GM21825 (cell line): ENCODE results near the gene SLC2A9.
A peak's percentile ranks its signal among the peaks of the same experiment; 100 is the strongest.

ENCODE experiments used
- ATAC-seq: cut with Tn5 transposase; IDR thresholded peaks from one replicate; pipeline ENCODE4 v1.9.1; 2021; ENCODE audit warnings: mild to moderate bottlenecking, moderate library complexity; ENCODE audit not compliant: unreplicated experiment

Gene SLC2A9

DNA sequence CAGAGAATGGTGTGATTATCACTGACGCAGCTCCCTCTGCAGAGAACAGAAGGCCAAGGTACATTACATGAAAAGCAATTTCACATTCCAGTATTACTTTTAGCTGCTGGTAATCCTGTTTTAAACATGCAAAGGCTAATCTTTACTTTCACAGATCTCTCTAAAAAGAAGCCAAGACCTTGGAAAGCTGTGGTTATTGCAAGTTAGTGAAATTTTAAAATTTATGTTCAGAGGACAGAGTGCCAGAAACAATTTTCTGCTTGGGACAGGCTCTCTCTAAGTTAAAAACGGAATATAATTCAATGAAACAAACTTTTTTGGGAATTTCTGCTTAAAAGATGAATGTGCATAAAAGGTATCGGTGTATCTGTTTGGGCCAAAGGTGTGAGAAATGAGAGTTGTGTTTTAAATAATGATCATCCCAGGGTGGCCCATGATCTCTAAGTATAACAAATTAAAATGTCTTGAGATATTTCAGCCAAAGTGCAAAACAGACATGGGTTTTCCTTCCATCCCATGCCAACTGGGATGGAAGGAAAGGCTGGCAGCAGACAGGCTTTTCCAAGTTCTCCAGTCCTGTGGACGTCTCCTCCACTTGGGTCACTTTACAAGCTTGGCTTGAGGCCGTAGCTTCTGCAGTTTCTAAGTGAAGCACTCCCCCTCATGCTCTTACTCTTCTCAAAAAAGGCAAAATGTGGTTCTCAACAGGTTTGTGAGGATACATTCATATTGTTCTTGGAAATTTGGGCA is 121.8 kb downstream of the SLC2A9 start:
- ATAC-seq = no peak

- ATAC-seq = no peak
Measured at GRCh38 chr4:9898596-9899305, 122.5 kb downstream of the SLC2A9 start.

DNA sequence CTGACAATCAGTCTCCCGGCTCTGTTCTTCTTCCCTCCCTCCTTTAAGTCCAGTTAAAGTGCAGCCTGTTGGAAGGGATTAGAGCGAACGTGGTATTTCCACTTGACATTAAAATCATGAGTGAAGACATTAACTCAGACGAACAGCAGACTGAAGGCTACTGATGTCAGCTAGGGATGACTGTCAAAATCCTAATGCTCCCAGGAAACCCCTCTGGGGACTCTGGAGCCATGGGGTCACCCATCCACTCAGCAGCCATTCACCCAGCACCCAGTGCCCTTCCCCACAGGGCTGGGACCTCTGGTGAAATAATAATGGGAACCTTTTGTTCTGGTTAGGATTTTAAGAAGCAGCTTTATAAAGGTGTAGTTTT is 126.0 kb downstream of the SLC2A9 start:
- no peak for ATAC-seq

GRCh38 chr4:9894644-9895332 is 126.5 kb downstream of the SLC2A9 start:
- no peak for ATAC-seq

- ATAC-seq = no peak
Measured at GRCh38 chr4:9893329-9894108, 127.8 kb downstream of the SLC2A9 start.

DNA sequence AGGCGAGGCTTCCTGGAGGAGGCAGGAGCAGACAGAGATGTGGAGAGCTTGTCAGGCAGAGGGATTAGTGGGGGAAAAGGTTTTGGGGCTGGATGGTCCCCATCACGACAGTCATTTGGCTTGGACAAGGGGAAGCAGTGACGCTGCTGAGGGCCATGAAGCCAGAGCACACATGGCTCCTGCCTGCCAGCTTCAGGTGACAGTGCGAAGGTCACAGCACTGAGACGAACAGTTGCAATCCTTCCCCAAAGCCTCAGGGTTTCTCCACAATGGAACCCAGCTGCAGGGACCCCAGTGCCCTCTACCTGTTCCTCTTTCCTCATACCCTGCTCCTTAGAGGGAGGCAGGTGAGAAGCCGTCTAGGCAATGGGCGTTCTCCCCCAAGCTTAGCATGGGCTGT is 129.6 kb downstream of the SLC2A9 start:
- ATAC-seq = no peak

DNA sequence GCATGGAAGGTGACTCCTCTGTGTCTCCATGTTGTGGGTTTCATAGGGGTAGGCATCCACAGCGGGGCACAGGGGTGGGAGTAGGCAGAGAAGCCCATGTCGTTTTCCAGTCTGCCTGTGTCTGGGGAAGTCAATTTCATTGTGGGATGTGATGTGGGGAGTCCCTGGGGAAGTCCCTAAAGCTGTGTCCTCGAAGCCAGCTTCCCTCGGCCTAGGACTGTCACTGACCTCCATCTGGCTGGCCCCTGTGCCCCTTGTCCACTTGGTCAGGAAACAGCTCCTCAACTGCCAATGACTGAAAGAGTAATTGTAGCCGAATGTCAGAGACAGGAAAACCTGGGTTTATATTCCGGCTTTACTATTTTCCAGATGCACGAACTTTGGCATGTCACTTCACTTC is 130.2 kb downstream of the SLC2A9 start:
- no peak for ATAC-seq

DNA sequence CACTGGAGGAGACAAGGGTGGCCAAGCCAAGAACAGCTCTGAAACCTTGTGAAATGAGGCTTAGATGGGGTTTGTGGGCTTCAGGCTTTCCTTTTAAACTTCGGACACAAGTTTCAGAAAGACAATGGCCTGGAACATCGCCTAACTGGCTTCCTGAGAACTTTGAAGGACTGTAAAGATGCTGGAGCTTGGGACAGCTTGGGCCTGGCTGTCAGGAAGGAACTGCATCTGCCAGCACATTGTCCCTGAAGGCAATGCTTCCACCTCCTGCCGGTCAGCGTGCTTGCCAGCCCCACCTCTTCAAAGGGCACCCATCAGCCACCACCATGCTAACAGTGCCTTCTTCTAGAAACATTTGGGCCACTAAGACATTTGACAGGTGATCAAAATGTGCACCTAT is 132.0 kb downstream of the SLC2A9 start:
- no peak for ATAC-seq

DNA sequence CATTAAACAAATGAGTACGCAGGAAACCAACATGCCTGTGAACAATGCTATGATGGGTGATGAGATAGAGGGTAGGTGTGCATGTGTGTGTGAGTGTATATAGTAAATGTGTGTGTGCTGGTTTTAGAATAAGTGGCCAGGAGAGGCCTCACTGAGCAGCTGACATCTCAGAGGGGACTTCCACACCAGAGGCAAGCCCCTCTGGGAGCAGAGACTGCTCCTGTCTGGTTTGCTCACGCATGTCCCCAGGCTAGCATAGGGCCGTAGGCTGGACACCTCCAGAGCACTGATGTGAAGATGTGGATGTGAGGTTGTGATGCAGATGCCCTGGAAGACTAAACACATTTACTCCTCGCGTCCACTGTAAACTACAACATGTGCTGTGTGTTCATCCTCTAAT is 135.3 kb downstream of the SLC2A9 start:
- no peak for ATAC-seq

DNA sequence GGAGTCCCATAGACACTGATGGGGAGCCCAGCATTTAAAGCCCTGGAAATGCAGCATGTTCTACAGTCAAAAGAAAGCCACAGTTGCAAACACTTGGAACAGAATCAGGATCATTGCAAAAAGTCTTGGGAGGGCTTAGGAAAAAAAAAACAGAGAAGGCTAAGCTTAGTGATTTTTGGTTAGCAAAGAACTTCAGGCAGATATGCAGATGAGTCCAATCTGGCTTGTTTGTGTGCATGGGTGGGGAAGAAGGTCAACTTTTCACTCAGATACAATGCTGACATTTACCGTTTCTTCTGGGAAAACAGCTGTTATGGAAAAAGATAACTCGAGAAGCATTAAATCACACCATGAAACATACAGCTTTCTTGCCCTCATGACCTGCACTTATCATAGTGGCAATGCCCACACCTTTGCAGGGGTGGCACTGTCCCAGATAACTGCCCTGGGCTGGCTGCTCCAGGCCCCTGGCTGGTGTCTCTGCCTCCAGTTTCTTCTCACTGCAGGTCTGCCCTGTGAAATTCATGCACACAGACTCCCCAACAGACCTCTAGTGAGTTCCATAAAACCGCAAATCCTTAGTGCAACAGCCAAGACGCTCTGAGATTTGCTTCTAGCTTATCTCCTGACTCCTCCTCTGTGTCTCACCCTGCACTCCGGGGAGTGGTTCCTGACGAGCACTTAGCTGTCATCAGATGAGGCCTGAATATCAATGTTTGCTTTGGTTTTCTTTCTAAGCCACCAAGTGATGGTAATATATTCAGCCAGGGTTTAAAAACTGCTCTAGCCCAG is 140.7 kb downstream of the SLC2A9 start:
- no peak for ATAC-seq

DNA sequence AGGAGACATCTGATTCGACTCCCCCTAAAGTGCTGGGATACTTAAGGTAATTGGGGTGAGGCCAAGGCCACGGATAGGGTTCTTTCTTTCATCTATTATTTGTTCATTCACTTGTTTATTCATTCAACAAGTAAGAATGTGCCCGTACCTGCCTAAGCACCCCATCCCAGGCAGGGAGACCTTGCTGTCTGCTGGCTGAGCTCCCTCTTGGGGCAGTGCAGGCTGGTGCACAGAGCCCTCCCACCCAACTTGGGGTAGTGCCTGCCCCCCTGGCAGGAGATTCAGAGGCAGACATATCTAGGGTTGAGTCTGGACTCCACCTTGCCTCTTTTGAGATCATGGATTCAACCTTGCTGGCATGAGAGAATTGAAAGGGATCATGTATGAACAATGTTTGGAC is 144.2 kb downstream of the SLC2A9 start:
- ATAC-seq = no peak

DNA sequence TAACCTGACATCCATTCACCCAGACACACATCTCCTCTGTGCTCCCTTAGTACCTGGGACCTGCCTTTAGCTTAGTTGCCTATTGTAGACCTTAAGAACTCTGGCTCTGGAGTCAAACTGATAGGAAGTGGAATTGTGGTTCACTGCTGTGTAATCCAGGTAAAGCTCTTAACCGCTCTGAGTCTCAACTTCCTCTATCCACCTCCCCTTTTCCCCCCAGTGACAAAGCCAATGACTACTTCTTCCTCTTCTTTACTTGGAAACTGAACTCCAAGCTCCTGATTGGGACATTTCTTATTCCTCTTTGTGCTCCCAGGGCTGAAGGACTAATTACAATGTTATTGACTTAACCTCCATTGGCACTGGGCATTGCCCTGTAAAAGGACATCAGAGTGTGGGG is 145.8 kb downstream of the SLC2A9 start:
- ATAC-seq = no peak

DNA sequence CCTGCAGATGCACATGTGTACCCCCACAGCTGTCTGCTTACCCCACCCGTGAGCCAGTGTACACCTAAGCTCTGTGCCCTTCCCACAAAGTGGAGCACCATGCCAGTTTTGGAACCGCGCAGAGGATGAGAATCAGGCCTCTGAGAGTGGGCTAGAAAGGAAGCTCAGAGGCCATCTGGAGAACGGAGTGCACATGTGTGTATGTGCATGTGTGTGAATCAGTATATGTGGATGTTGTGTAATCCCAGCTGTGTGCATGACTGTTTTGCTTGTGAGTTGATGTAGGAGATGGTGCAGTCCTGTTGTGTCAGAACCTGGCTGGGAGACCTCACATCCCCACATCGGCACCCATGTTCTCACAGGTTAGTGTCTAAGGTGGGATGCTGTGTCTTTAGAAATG is 146.9 kb downstream of the SLC2A9 start:
- ATAC-seq = no peak

DNA sequence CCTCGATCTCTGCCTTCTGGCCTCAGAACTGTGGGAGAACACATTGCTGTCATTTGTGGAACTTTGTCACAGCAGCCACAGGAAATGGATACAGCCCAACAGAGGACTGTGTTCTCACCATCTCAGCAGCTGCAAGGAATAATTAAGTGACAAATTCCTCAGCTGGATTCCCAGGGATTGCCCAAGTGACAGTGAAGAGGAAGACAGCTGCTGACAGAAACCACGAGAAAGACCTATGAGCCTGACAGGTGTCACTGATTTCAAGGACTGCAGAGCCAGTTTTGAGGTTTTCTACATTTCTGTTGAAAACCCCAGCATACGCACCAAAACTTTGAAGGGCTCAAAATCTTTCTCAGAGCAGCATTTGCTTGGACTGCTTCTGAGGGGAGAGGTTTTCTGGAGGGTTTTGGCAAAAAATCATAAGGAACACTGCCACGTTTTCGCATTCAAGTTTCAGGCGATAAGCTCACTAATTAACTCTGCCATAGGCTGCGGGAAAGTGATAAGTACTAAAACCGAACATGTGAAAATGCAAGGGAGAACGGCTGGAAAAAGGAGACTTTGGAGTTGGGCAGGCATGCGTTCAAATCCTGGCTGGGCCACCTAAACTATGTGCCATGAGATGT is 151.0 kb downstream of the SLC2A9 start:
- peak; percentile 70 for ATAC-seq

- ATAC-seq = no peak
Measured at GRCh38 chr4:9867751-9868425, 153.4 kb downstream of the SLC2A9 start.

DNA sequence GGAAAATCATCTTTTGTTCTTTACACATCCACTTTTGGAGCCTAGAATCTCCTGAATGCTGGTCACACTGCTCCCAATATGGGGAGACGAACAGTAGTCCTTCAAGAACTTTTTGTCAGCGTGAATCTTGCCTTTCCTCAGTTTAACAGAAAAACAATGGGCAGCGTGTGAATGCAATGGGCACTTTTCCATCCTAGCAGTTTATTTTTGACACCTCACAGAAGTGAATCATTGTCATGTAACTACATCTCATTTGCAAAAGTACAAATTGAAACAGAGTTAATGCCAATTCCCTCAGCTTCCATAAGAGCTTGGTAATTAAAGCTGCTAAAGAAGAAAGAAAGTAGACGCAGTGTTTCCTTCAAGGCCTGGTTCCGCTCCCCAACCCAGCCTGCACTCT is 154.4 kb downstream of the SLC2A9 start:
- ATAC-seq = no peak

DNA sequence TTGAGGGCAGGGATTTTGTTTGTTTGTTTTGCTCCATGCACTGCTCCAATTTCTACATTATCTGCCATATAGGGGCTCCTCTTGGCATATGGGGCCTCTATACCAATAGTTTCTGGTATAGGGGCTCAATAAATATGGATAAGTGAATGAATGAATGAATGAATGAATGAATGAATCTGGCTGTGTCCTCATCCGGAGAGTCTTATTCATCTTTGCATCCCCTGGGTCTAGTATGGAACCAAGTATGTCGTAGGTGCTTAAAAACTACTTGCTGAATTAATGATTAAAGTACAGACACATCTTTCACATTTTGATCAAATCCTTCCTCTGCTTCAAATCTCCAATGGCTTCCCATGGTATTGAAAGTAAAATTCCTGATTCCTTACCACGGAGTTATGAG is 159.7 kb downstream of the SLC2A9 start:
- ATAC-seq = no peak

DNA sequence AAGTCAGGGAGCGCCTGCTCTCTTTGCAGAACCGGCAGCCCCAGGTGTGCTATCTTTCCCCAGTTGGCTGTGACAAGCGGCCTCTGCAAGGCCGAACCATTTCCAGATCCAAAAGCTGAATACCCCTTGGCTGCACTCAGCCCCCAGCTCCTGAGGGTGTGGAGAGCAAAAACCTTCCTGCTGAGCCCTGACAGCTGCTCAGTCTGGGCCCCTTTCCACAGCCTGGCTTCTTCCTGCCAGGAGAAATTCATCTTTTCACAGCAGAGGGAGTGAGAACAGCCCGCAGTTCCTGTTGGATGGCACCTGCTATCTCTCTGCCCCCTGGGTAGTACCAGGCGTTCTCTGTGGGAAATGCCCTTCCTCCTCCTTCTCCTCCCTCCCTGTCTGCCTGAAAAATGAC is 161.5 kb downstream of the SLC2A9 start:
- ATAC-seq = no peak

DNA sequence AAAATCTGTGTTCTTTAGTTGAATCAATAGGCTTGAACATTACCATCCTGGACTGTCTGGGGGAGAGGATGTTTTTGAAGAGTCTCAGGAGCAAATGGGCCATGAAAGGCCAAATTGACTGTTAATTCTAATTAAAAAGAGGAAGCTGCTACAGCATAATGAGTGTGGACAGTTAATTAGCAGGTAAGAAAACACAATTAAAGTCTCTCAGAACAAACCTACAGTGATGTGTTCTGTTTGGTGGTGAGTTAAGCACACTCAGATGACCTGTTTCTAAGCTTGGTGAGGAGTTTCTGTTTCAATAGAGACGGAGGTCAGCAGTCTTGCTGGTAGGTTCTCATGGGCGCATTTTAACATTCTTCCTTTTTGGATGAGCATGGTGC is 171.8 kb downstream of the SLC2A9 start:
- ATAC-seq = no peak
